Measurements from ENCODE around the gene URB2. TPM values are rescaled to one million over a fixed set of nuclear protein-coding genes. Genes with fewer than 3 reads are reported as not detected.
"Not testable (repeated sequence)": the region's sequence is repeated elsewhere in the genome, so short reads cannot be mapped to it uniquely, and the experiment has no call there.

The URB2 gene
- total and polyA plus RNA-seq, 2 experiments from 2014 or later = 4.7 to 7.5 TPM

- DNase-seq (ENCODE audit: low read depth in 1 of 2, low spot score in 1 of 2) = no peak
- H3K27me3 ChIP-seq = no peaks in the 10 kb centered on the region
- no peak for TF ChIP-seq CTCF (IDR thresholded peaks at IDR 0.05; ENCODE audit: low read depth, low read length)
- no peaks in the 10 kb centered on the region for H3K4me1 ChIP-seq (ENCODE audit: low read depth)
- no peak overlapping the region for H3K4me3 ChIP-seq
- H3K9me3 ChIP-seq (ENCODE audit: low read depth) = no peaks in the 10 kb centered on the region
- H3K36me3 ChIP-seq = peaks cover 5% of the 10 kb centered on the region
- H3K27ac ChIP-seq = no peak overlapping the region
Measured at GRCh38 chr1:229594227-229595008, 31.6 kb upstream of the URB2 start.

GRCh38 chr1:229595876-229596275 is 30.2 kb upstream of the URB2 start:
- H3K9me3 ChIP-seq (ENCODE audit: low read depth); DNase-seq (ENCODE audit: low read depth in 1 of 2, low spot score in 1 of 2); H3K4me3 ChIP-seq; H3K27ac ChIP-seq; H3K36me3 ChIP-seq; H3K4me1 ChIP-seq (ENCODE audit: low read depth); H3K27me3 ChIP-seq: not testable (repeated sequence)

- Histone ChIP-seq H3K27ac (no peak overlapping the region), H3K4me3 (no peak overlapping the region), H3K9me3 (ENCODE audit: low read depth) (no peaks in the 10 kb centered on the region), H3K36me3 (peaks cover 5% of the 10 kb centered on the region), H3K4me1 (ENCODE audit: low read depth) (no peaks in the 10 kb centered on the region), H3K27me3 (no peaks in the 10 kb centered on the region)
- DNase-seq (ENCODE audit: low read depth in 1 of 2, low spot score in 1 of 2) = peak in 1 of 2 donors; percentile 33
- TF ChIP-seq CTCF (IDR thresholded peaks at IDR 0.05; ENCODE audit: low read depth, low read length) = no peak
Measured at GRCh38 chr1:229596925-229597699, 28.9 kb upstream of the URB2 start.

DNA sequence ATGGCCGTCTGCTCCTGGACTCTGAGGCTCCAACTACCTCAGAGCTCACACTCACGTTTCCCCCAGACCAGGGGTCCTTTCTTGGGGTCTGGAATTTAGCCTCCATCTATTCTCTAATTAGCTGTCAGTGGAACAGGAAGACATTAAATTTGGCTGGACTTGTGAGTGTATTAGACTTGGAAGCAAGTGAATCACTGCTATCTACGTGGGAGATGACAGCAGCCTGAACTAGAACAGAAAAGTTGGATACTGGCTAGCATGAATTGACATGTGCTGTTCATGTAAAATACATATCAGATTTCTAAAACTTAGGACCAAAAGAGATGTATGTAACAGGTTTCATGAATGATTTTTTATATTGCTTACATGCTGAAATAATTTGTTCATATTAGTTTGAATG is 28.2 kb upstream of the URB2 start:
- Histone ChIP-seq H3K4me1 (ENCODE audit: low read depth) (peaks cover 6% of the 10 kb centered on the region), H3K9me3 (ENCODE audit: low read depth) (no peaks in the 10 kb centered on the region), H3K27ac (no peak overlapping the region), H3K36me3 (peaks cover 5% of the 10 kb centered on the region), H3K4me3 (no peak overlapping the region), H3K27me3 (no peaks in the 10 kb centered on the region)
- peak in 1 of 2 donors; percentile 13 for DNase-seq (ENCODE audit: low read depth in 1 of 2, low spot score in 1 of 2)
- TF ChIP-seq CTCF (IDR thresholded peaks at IDR 0.05; ENCODE audit: low read depth, low read length) = no peak

DNA sequence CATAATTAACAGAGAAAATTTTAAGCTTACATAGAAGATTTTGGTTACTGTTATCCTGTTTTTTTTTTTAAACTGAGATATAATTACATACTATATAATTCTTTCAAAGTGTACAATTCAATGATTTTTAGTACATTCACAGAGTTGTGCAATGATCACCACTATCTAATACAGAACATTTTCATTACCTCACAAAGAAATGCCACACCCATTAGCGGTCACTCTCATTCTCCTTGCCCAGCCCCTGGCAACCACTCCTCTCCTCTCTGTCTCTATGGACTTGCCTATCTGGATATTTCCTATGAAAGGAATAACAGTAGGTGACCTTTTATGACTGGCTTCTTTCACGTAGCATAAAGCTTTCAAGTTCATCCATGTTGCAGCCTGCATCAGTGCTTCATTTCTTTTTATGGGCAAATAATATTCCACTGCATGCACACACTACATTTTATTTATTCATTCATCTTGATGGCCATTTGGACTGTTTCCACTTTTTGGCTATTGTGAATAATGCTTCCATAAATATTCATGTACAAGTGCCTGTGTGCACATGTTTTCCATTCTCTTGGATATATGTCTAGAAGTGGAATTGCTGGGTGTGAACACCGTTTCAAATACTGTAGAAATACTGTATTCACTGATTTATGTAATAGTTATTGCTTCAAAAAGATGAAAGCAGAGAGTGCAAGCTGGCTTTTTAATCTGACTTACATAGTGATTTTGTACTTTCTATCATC is 26.7 kb upstream of the URB2 start:
- Histone ChIP-seq H3K27me3 (no peaks in the 10 kb centered on the region), H3K4me1 (ENCODE audit: low read depth) (peaks cover 8% of the 10 kb centered on the region), H3K9me3 (ENCODE audit: low read depth) (no peaks in the 10 kb centered on the region), H3K27ac (no peak overlapping the region), H3K36me3 (peaks cover 3% of the 10 kb centered on the region), H3K4me3 (no peak overlapping the region)
- TF ChIP-seq CTCF (IDR thresholded peaks at IDR 0.05; ENCODE audit: low read depth, low read length) = no peak
- DNase-seq (ENCODE audit: low read depth in 1 of 2, low spot score in 1 of 2) = peak in 1 of 2 donors; percentile 15
